Adrenal gland (tissue), 12 donors: ENCODE results near the gene AMN1. TPM values are rescaled to one million over a fixed set of nuclear protein-coding genes. Genes with fewer than 3 reads are reported as not detected.
A peak's percentile ranks its signal among the peaks of the same experiment; 100 is the strongest.

Experiments
- DNase-seq, 7 donors: peaks; one replicate each; pipeline ENCODE4 v3.0.0-alpha.2; 2019 to 2020
- H3K27ac ChIP-seq, 5 donors: fragments of 200-600 bp; sonication (generic) in 4 of 5; 1 replicate in 3 of 5; 2 replicates in 2 of 5; pipeline versions ENCODE4 v1.5.1 to v1.8.0; 2016 to 2020; ENCODE audit warnings: mild to moderate bottlenecking in 1 of 5
- H3K27me3 ChIP-seq: fragments of 200-600 bp; 2 replicates; pipeline ENCODE4 v1.8.0; 2021
- H3K36me3 ChIP-seq, 2 donors: fragments of 200-600 bp; replicated peaks in 1 of 2; 1 replicate in 1 of 2; 2 replicates in 1 of 2; pipeline versions ENCODE4 v1.5.1 to v1.8.0; 2018 to 2022
- H3K4me1 ChIP-seq, 2 donors: fragments of 200-600 bp; replicated peaks in 1 of 2; 1 replicate in 1 of 2; 2 replicates in 1 of 2; pipeline versions ENCODE4 v1.5.1 to v1.8.0; 2018 to 2021
- H3K4me3 ChIP-seq, 4 donors: fragments of 200-600 bp; sonication (generic) in 3 of 4; one replicate each; pipeline ENCODE4 v1.5.1; 2016 to 2018
- H3K9me3 ChIP-seq, 3 donors: fragments of 200-600 bp; sonication (generic) in 1 of 3; replicated peaks in 1 of 3; 1 replicate in 2 of 3; 2 replicates in 1 of 3; pipeline versions ENCODE4 v1.5.1 to v1.8.0; 2016 to 2021
- CTCF ChIP-seq, 6 experiments: fragments of 450-650 bp in 4 of 6; fragments of 200-600 bp in 2 of 6; sonication (generic) in 1 of 6; IDR thresholded peaks; 1 replicate in 5 of 6; 2 replicates in 1 of 6; pipeline versions ENCODE4 v1.5.1 to v1.8.0; 2016 to 2021; ENCODE audit warnings: antibody characterized with exemption in 6 of 6, mild to moderate bottlenecking in 2 of 6, moderate library complexity in 1 of 6
- POLR2A ChIP-seq, 2 donors: fragments of 450-650 bp; IDR thresholded peaks; one replicate each; pipeline ENCODE4 v1.6.1; 2017; ENCODE audit warnings: antibody characterized with exemption in 2 of 2, mild to moderate bottlenecking in 2 of 2, moderate library complexity in 1 of 2
- WGBS, 4 donors: extraction: QIAGEN DNeasy Blood & Tissue Kit in 2 of 4; methylation state at CpG; one replicate each; pipeline versions ENCODE4 v1.1.5 to v1.1.7; 2013 to 2017; 5-methylcytosine and 5-hydroxymethylcytosine counted together
- intact Hi-C, 2 donors: fragments of 100-400 bp; cut with DNase I; formaldehyde crosslinking; loops; one replicate each; pipeline versions ENCODE4 v1.14.1 to v1.15.0; 2022 to 2023
- polyA plus RNA-seq, 3 donors: library from polyadenylated mRNA; stranded (reverse); fragments of 200-250 nt in 2 of 3; fragments of 350-450 nt in 1 of 3; fragmentation: Illumina TruSeq in 1 of 3; extraction: RNeasy Lipid Tissue Mini Kit (QIAGEN cat#74804) in 1 of 3; gene quantifications; one replicate each; pipeline ENCODE4 v1.2.3, GENCODE V29; 2013 to 2014
- total RNA-seq, 9 donors: library from RNA; depleted of rRNA in 4 of 9; stranded (reverse); fragments of >200 nt in 4 of 9; fragments of 120-200 nt in 1 of 9; fragmentation: NEBNext Ultra II Directional in 1 of 9; extraction: Animal tissue kit (Norgen Biotek cat#: 25700) in 1 of 9; gene quantifications; one replicate each; pipeline versions ENCODE4 v1.1.0 to v1.2.4, GENCODE V29; 2013 to 2023
- donor health status: healthy with polysubstance abuse.
- donor health status: Bipolar disorder and iron deficiency.
- donor health status: DM: yes; HTN: yes; CAD: no.
- donor health status: DM: no; HTN: no; CAD: no.
- donor health status: DM: no; HTN: no; CAD: no.
- donor health status: DM: yes; HTN: yes; CAD: no.

AMN1 gene
- total and polyA plus RNA-seq, 12 donors: 7.2 to 36.7 (median 13.1) TPM

GRCh38 chr12:31658471-31659086 lies 70.2 kb downstream of the AMN1 start:
- Histone ChIP-seq H3K36me3 (no peaks in the 10 kb centered on the region), H3K4me3 (peak overlapping the region in 3 of 4 donors; percentile 18 to 92 (median 83)), H3K27ac (peak overlapping the region; percentile 70 to 98 (median 94)), H3K27me3 (no peaks in the 10 kb centered on the region), H3K9me3 (no peaks in the 10 kb centered on the region), H3K4me1 (peaks cover 10 to 14% of the 10 kb centered on the region in 2 donors)
- TF ChIP-seq CTCF (IDR thresholded peaks at IDR 0.05): no peak
- TF ChIP-seq POLR2A (IDR thresholded peaks at IDR 0.05): no peak
- 18 to 21% (median 19%) methylated on average over 11 of the region's 11 CpGs for WGBS, 4 donors
- DNase-seq: no peak
- intact Hi-C loops: loop anchor here (10.0 kb wide), 3 partner anchors 396 to 656 kb away; no protein-coding TSS in a partner anchor

- Histone ChIP-seq H3K9me3 (no peaks in the 10 kb centered on the region), H3K27me3 (no peaks in the 10 kb centered on the region), H3K4me3 (no peak overlapping the region), H3K27ac (no peak overlapping the region), H3K4me1 (peaks cover 17% of the 10 kb centered on the region in 2 donors), H3K36me3 (no peaks in the 10 kb centered on the region)
- TF ChIP-seq POLR2A (IDR thresholded peaks at IDR 0.05) (no peak), CTCF (IDR thresholded peaks at IDR 0.05) (no peak)
- WGBS, 4 donors: 73 to 83% (median 82%) methylated on average over 1 of the region's 1 CpG
- DNase-seq: no peak
- intact Hi-C loops: loop anchor here (10.0 kb wide), 3 partner anchors 399 to 659 kb away; no protein-coding TSS in a partner anchor
These were observed 73.0 kb downstream of the AMN1 start for GRCh38 chr12:31655792-31656191.

GRCh38 chr12:31655208-31655607 lies 73.6 kb downstream of the AMN1 start:
- WGBS, 4 donors: 74 to 79% (median 76%) methylated on average over 4 of the region's 4 CpGs
- DNase-seq: no peak
- Histone ChIP-seq H3K4me1 (peaks cover 12 to 14% of the 10 kb centered on the region in 2 donors), H3K27ac (no peak overlapping the region), H3K4me3 (no peak overlapping the region), H3K36me3 (no peaks in the 10 kb centered on the region), H3K27me3 (no peaks in the 10 kb centered on the region), H3K9me3 (no peaks in the 10 kb centered on the region)
- no peak for TF ChIP-seq CTCF (IDR thresholded peaks at IDR 0.05)
- TF ChIP-seq POLR2A (IDR thresholded peaks at IDR 0.05): no peak
- intact Hi-C loops: loop anchor here (10.0 kb wide), 3 partner anchors 400 to 660 kb away; no protein-coding TSS in a partner anchor

GRCh38 chr12:31651893-31652521 lies 76.8 kb downstream of the AMN1 start:
- Histone ChIP-seq H3K4me3 (no peak overlapping the region), H3K4me1 (peaks cover 5 to 8% of the 10 kb centered on the region in 2 donors), H3K36me3 (no peaks in the 10 kb centered on the region), H3K27ac (no peak overlapping the region), H3K9me3 (no peaks in the 10 kb centered on the region), H3K27me3 (no peaks in the 10 kb centered on the region)
- peak in 2 of 7 donors; percentile 15 to 71 for DNase-seq
- WGBS, 4 donors: 83 to 88% (median 86%) methylated on average over 18 of the region's 18 CpGs
- TF ChIP-seq POLR2A (IDR thresholded peaks at IDR 0.05) (no peak), CTCF (IDR thresholded peaks at IDR 0.05) (no peak)
- intact Hi-C loops: loop anchor here (10.0 kb wide), 3 partner anchors 403 to 663 kb away; no protein-coding TSS in a partner anchor
